HepG2 (cell line): ENCODE results near the gene ACADVL. TPM values are rescaled to one million over a fixed set of nuclear protein-coding genes. Genes with fewer than 3 reads are reported as not detected.
A peak's percentile ranks its signal among the peaks of the same experiment; 100 is the strongest.

ENCODE experiments used
- BORCS8-MEF2B ChIP-seq: sonication (generic); formaldehyde crosslinking; IDR thresholded peaks from 2 replicates; pipeline ENCODE4 v1.8.0; 2022; ENCODE audit warnings: mild to moderate bottlenecking, missing genetic modification reagents
- FOXA3 ChIP-seq: IDR thresholded peaks from 2 replicates; pipeline ENCODE4 v1.6.1; 2016; ENCODE audit warnings: missing genetic modification reagents, missing compliant biosample characterization
- FOXM1 ChIP-seq: sonication (generic); formaldehyde crosslinking; IDR thresholded peaks from 2 replicates; pipeline ENCODE4 v1.5.0; 2020; ENCODE audit warnings: missing genetic modification reagents
- SMAD1 ChIP-seq: sonication (generic); formaldehyde crosslinking; IDR thresholded peaks from 2 replicates; pipeline ENCODE4 v1.4.0; 2020; ENCODE audit warnings: missing genetic modification reagents, low read depth, mild to moderate bottlenecking, borderline replicate concordance
- STAG1 ChIP-seq: sonication (generic); formaldehyde crosslinking; IDR thresholded peaks from 2 replicates; pipeline ENCODE4 v1.4.0; 2020; ENCODE audit warnings: missing genetic modification reagents
- SUZ12 ChIP-seq: fragments of 150-350 bp; IDR thresholded peaks from 2 replicates; pipeline ENCODE4 v1.6.1; 2014; ENCODE audit warnings: low read depth, low read length
- TFDP2 ChIP-seq: sonication (generic); formaldehyde crosslinking; IDR thresholded peaks from 2 replicates; pipeline ENCODE4 v1.4.0; 2020; ENCODE audit warnings: missing genetic modification reagents
- ZNF34 ChIP-seq: sonication (generic); formaldehyde crosslinking; IDR thresholded peaks from 2 replicates; pipeline ENCODE4 v1.4.0; 2020; ENCODE audit warnings: mild to moderate bottlenecking, missing genetic modification reagents, borderline replicate concordance
- polyA plus RNA-seq, 8 experiments: library from polyadenylated mRNA; depleted of rRNA in 3 of 8; stranded (reverse) in 7 of 8; unstranded in 1 of 8; fragments of >200 nt; fragmentation: Illumina TruSeq in 4 of 8; extraction: Trizol in 4 of 8; gene quantifications; 2 replicates each; pipeline versions ENCODE4 v1.2.1 to v1.2.3, GENCODE V29; 2011 to 2016; ENCODE audit warnings: low read depth in 4 of 8, missing spikeins in 1 of 8, mixed read lengths in 1 of 8; ENCODE audit not compliant: insufficient read depth in 1 of 8
- total RNA-seq, 5 experiments: library from RNA; depleted of rRNA; stranded (reverse); fragments of >200 nt; fragmentation: Illumina TruSeq; extraction: Trizol; gene quantifications; 2 replicates each; pipeline ENCODE4 v1.2.3, GENCODE V29; 2016; ENCODE audit warnings: low read depth in 1 of 5
- TF ChIP-seq, protein P1 (sequence below): sonication (generic); formaldehyde crosslinking; IDR thresholded peaks from 2 replicates; pipeline ENCODE4 v1.4.0; 2020; ENCODE audit warnings: low read depth, missing genetic modification reagents
- TF ChIP-seq, protein P2 (sequence below), 2 experiments: sonication (generic) in 1 of 2; formaldehyde crosslinking in 1 of 2; IDR thresholded peaks; 2 replicates each; pipeline versions ENCODE4 v1.4.0 to v1.6.1; 2018 to 2020; ENCODE audit warnings: missing genetic modification reagents in 2 of 2, borderline replicate concordance in 1 of 2, low read depth in 1 of 2, mild to moderate bottlenecking in 1 of 2, missing biosample characterization in 1 of 2
- TF ChIP-seq, protein P3 (sequence below): sonication (generic); formaldehyde crosslinking; IDR thresholded peaks from 2 replicates; pipeline ENCODE4 v1.4.0; 2020; ENCODE audit warnings: missing genetic modification reagents, borderline replicate concordance
- TF ChIP-seq, protein P4 (sequence below): sonication (generic); formaldehyde crosslinking; IDR thresholded peaks from 2 replicates; pipeline ENCODE4 v1.9.0; 2022; ENCODE audit warnings: missing genetic modification reagents, mild to moderate bottlenecking, borderline replicate concordance
- TF ChIP-seq, protein P5 (sequence below): fragments of 450-650 bp; IDR thresholded peaks from 2 replicates; pipeline ENCODE4 v1.6.1; 2016

Gene ACADVL
- total and polyA plus RNA-seq, 2 of the 13 experiments (the other 11 are each of a cell fraction or from before 2014, with no cell fraction given) = 219 to 412 TPM

DNA sequence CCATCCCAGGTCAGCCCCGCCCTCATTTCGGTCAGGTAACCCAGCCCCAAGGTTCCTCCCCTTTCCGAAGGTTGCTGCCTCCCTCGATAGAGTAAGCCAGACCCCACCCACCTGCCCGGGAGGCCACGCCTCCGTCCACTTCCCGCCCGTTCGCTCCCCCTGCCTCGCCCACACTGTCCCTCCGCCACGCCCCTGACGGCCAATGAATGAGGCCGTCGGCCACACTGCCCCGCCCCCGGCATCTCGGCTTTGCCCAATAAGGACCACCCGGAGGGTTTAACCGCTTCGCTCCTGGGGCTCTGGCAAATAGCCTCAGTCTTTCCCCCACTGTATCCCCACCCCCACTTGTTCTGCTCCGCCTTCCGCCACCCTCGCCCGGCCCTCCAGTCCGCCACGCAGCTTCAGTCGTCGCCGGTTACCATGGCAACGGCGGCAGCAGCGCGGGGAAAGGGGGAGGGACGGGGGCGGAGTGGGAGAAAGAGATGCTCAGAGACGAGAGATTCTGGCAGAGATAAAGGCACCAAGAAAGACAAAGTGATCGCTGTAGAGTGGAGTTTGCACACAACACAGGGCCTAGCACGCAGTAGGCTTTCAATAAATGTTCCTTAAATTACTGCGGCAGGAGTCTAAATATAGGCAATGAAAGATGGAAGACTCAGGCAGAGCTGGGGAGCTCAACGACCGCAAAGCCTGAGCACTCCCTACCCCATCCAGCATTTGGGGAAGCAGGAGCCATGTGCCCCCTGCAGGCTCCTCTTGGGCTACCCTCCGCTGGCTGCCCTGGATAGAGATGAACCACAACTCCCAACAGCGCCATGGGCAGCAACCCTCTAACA is 5.2 kb upstream of the ACADVL start (continued):
- TF ChIP-seq, protein P1, sequence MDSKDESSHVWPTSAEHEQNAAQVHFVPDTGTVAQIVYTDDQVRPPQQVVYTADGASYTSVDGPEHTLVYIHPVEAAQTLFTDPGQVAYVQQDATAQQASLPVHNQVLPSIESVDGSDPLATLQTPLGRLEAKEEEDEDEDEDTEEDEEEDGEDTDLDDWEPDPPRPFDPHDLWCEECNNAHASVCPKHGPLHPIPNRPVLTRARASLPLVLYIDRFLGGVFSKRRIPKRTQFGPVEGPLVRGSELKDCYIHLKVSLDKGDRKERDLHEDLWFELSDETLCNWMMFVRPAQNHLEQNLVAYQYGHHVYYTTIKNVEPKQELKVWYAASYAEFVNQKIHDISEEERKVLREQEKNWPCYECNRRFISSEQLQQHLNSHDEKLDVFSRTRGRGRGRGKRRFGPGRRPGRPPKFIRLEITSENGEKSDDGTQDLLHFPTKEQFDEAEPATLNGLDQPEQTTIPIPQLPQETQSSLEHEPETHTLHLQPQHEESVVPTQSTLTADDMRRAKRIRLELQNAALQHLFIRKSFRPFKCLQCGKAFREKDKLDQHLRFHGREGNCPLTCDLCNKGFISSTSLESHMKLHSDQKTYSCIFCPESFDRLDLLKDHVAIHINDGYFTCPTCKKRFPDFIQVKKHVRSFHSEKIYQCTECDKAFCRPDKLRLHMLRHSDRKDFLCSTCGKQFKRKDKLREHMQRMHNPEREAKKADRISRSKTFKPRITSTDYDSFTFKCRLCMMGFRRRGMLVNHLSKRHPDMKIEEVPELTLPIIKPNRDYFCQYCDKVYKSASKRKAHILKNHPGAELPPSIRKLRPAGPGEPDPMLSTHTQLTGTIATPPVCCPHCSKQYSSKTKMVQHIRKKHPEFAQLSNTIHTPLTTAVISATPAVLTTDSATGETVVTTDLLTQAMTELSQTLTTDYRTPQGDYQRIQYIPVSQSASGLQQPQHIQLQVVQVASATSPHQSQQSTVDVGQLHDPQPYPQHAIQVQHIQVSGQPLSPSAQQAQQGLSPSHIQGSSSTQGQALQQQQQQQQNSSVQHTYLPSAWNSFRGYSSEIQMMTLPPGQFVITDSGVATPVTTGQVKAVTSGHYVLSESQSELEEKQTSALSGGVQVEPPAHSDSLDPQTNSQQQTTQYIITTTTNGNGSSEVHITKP (CRISPR knock-in tag) = 0 out of 2 replicates have a peak, but pooled peaks have one; percentile 63
- TF ChIP-seq, protein P2, sequence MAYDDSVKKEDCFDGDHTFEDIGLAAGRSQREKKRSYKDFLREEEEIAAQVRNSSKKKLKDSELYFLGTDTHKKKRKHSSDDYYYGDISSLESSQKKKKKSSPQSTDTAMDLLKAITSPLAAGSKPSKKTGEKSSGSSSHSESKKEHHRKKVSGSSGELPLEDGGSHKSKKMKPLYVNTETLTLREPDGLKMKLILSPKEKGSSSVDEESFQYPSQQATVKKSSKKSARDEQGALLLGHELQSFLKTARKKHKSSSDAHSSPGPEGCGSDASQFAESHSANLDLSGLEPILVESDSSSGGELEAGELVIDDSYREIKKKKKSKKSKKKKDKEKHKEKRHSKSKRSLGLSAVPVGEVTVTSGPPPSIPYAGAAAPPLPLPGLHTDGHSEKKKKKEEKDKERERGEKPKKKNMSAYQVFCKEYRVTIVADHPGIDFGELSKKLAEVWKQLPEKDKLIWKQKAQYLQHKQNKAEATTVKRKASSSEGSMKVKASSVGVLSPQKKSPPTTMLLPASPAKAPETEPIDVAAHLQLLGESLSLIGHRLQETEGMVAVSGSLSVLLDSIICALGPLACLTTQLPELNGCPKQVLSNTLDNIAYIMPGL (CRISPR knock-in tag; IDR thresholded peaks at IDR 0.05; ENCODE audit: borderline replicate concordance in 1 of 2, low read depth in 1 of 2) = peak; percentile 8 to 62; a peak in 3 of 4 replicates
- peak; percentile 54; the same call in 1 of the 2 replicates for TF ChIP-seq TFDP2 (CRISPR knock-in tag)
- no peak for TF ChIP-seq FOXM1 (CRISPR knock-in tag)
- TF ChIP-seq, protein P3, sequence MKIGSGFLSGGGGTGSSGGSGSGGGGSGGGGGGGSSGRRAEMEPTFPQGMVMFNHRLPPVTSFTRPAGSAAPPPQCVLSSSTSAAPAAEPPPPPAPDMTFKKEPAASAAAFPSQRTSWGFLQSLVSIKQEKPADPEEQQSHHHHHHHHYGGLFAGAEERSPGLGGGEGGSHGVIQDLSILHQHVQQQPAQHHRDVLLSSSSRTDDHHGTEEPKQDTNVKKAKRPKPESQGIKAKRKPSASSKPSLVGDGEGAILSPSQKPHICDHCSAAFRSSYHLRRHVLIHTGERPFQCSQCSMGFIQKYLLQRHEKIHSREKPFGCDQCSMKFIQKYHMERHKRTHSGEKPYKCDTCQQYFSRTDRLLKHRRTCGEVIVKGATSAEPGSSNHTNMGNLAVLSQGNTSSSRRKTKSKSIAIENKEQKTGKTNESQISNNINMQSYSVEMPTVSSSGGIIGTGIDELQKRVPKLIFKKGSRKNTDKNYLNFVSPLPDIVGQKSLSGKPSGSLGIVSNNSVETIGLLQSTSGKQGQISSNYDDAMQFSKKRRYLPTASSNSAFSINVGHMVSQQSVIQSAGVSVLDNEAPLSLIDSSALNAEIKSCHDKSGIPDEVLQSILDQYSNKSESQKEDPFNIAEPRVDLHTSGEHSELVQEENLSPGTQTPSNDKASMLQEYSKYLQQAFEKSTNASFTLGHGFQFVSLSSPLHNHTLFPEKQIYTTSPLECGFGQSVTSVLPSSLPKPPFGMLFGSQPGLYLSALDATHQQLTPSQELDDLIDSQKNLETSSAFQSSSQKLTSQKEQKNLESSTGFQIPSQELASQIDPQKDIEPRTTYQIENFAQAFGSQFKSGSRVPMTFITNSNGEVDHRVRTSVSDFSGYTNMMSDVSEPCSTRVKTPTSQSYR (CRISPR knock-in tag) = peak; percentile 31; the same call in 1 of the 2 replicates
- TF ChIP-seq SUZ12 = peak; percentile 99
- TF ChIP-seq FOXA3 (CRISPR knock-in tag) = no peak
- TF ChIP-seq, protein P4, sequence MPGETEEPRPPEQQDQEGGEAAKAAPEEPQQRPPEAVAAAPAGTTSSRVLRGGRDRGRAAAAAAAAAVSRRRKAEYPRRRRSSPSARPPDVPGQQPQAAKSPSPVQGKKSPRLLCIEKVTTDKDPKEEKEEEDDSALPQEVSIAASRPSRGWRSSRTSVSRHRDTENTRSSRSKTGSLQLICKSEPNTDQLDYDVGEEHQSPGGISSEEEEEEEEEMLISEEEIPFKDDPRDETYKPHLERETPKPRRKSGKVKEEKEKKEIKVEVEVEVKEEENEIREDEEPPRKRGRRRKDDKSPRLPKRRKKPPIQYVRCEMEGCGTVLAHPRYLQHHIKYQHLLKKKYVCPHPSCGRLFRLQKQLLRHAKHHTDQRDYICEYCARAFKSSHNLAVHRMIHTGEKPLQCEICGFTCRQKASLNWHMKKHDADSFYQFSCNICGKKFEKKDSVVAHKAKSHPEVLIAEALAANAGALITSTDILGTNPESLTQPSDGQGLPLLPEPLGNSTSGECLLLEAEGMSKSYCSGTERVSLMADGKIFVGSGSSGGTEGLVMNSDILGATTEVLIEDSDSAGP (CRISPR knock-in tag) = peak; percentile 78; the same call in 1 of the 2 replicates
- TF ChIP-seq ZNF34 (CRISPR knock-in tag) = peak; percentile 84; the same call in 1 of the 2 replicates
- TF ChIP-seq STAG1 (CRISPR knock-in tag) = peak; percentile 58
- TF ChIP-seq SMAD1 (CRISPR knock-in tag) = no peak
- 0 out of 2 replicates have a peak, but pooled peaks have one; percentile 27 for TF ChIP-seq BORCS8-MEF2B (CRISPR knock-in tag)
- TF ChIP-seq, protein P5, sequence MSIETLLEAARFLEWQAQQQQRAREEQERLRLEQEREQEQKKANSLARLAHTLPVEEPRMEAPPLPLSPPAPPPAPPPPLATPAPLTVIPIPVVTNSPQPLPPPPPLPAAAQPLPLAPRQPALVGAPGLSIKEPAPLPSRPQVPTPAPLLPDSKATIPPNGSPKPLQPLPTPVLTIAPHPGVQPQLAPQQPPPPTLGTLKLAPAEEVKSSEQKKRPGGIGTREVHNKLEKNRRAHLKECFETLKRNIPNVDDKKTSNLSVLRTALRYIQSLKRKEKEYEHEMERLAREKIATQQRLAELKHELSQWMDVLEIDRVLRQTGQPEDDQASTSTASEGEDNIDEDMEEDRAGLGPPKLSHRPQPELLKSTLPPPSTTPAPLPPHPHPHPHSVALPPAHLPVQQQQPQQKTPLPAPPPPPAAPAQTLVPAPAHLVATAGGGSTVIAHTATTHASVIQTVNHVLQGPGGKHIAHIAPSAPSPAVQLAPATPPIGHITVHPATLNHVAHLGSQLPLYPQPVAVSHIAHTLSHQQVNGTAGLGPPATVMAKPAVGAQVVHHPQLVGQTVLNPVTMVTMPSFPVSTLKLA = peak; percentile 33; the same call in 1 of the 2 replicates
